Right cardiac atrium (tissue), 5 donors: ENCODE data around the gene ING4. TPM values are rescaled to one million over a fixed set of nuclear protein-coding genes. Genes with fewer than 3 reads are reported as not detected.

ENCODE experiments used
- ATAC-seq, 2 donors: fragments of 200-7000 bp; cut with Tn5 transposase; one replicate each; pipeline versions ENCODE4 v1.8.0 to v1.9.1; 2020; ENCODE audit warnings: moderate library complexity in 2 of 2, mild to moderate bottlenecking in 1 of 2
- DNase-seq, 3 donors: peaks; one replicate each; pipeline ENCODE4 v3.0.0-alpha.2; 2020
- H3K27ac ChIP-seq: one replicate; pipeline ENCODE4 v1.5.1; 2013; ENCODE audit warnings: mild to moderate bottlenecking, low read length, control low read depth, moderate library complexity
- H3K27me3 ChIP-seq: one replicate; pipeline ENCODE4 v1.6.1; 2013; ENCODE audit not compliant: control insufficient read depth, insufficient read depth
- H3K4me1 ChIP-seq: one replicate; pipeline ENCODE4 v1.6.1; 2013; ENCODE audit warnings: low read length; ENCODE audit not compliant: control insufficient read depth, insufficient read depth
- H3K4me3 ChIP-seq: one replicate; pipeline ENCODE4 v1.5.1; 2013; ENCODE audit warnings: low read length, control low read depth
- H3K9me3 ChIP-seq: one replicate; pipeline ENCODE4 v1.6.1; 2013; ENCODE audit warnings: low read length; ENCODE audit not compliant: control insufficient read depth
- WGBS: extraction: QIAGEN DNeasy Blood & Tissue Kit; methylation state at CpG from one replicate; pipeline ENCODE4 v1.1.7; 2013; 5-methylcytosine and 5-hydroxymethylcytosine counted together
- intact Hi-C, 4 donors: fragments of 100-400 bp; cut with DNase I; formaldehyde crosslinking; loops; one replicate each; pipeline versions ENCODE4 v1.11.0 to v1.14.0; 2022 to 2023
- polyA plus RNA-seq: library from polyadenylated mRNA; stranded (reverse); fragments of 200-250 nt; gene quantifications from one replicate; pipeline ENCODE4 v1.2.3, GENCODE V29; 2013
- total RNA-seq, 4 donors: library from RNA; stranded (reverse); fragmentation: NEBNext Ultra II Directional; extraction: Animal tissue kit (Norgen Biotek cat#: 25700); gene quantifications; one replicate each; pipeline ENCODE4 v1.2.1, GENCODE V29; 2021
- donor health status: healthy with polysubstance abuse.
- donor health status: DM: no; HTN: yes; CAD: no.
- donor health status: DM: no; HTN: no; CAD: no.
- donor health status: DM: no; HTN: yes; CAD: no; lungs with severe emphysema.
- donor health status: DM: yes; HTN: yes; CAD: no.

Gene ING4
- total and polyA plus RNA-seq, 5 donors = 18.3 to 31.2 (median 29.9) TPM

DNA sequence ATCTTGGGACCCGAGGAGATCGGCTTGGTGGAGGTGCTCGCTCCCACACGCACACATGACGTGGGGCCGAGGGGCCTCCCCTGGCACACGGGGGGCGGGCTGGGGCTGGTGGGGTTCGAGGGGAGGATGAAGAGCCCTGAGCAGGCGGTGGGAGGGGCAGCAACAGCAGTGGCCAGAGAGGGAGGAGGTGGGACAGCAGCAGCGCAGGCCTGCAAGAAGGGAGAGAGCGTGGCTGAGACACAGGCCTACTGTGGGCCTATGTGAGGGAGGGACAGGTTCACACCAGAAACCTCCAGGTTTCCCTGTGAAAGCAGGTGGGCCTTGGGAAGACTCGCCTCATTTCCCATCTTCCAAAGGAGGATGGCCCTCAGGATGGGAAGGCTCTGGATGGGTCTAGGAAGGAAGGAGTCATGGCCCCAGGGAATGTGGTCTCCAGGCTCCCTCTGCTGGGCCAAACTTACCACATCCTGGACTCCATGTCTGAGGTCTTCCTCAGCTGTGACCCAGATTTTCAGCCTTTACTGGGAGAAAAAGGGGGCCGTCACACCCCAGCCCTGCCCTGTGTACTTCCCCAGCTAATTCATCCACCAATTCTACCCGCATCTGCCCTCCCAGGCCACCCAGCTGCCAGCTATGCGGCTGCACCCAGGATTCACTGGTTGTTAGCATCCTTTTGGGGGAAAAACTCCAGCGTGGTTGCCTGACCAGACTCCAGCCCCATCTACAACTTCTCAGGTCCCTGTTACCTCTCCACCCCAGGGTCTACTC is 34.8 kb upstream of the ING4 start:
- DNase-seq (no peak), ATAC-seq (peak in 1 of 2 donors; percentile 42)
- Histone ChIP-seq H3K27ac (no peak overlapping the region), H3K4me1 (no peaks in the 10 kb centered on the region), H3K4me3 (no peak overlapping the region), H3K27me3 (no peaks in the 10 kb centered on the region), H3K9me3 (no peaks in the 10 kb centered on the region)
- 72% methylated on average over 17 of the region's 17 CpGs for WGBS
- intact Hi-C loops = loop anchor here in 1 of 4 donors (10.0 kb wide), 1 partner anchor 83 kb away; no protein-coding TSS in a partner anchor

DNA sequence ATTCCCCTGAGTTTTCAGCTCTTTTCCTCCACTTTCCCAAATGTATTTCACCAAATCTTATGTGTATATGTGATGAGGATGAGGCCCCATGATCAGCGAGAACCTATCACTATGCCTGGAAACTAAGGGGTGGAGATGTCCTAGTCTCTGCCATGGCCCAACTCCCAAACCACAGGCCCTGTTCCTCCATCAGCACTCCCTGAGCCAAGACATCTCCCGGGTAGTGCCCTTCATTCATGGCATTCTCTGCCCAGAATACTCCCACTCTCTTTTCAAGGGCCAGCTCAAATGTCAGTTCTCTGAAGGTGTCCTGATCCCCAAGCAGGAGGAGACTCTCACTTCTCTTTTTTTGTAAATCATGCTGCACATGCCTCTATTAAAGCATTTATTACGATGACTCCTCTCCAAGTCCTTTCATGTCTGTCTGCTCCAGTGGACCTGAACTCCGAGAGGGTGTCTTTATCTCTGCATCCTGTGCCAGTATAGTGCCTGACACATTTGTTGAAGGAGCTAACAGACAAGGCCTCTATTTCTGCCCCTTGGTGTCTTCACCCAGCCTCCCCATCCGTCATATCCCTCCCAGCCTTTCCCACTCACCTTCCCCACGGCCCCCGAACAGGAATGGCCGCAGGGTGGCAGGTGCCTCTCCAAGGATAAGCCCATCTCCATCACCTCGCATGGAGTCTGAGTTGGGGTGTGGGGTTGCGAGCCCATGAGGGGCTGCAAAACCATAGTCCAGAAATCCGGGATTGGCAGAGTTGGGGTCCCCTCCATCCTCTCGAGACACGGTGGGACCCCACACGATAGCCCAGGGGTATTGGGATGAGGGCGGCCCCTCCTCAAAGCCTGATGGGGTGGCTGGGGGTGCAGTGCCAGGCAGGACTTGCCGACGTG is 34.0 kb upstream of the ING4 start:
- Histone ChIP-seq H3K27me3 (no peaks in the 10 kb centered on the region), H3K4me3 (no peak overlapping the region), H3K4me1 (no peaks in the 10 kb centered on the region), H3K9me3 (no peaks in the 10 kb centered on the region), H3K27ac (no peak overlapping the region)
- no peak for ATAC-seq
- intact Hi-C loops = loop anchor here in 1 of 4 donors (10.0 kb wide), 1 partner anchor 82 kb away; no protein-coding TSS in a partner anchor
- 82% methylated on average over 17 of the region's 17 CpGs for WGBS
- DNase-seq = no peak

DNA sequence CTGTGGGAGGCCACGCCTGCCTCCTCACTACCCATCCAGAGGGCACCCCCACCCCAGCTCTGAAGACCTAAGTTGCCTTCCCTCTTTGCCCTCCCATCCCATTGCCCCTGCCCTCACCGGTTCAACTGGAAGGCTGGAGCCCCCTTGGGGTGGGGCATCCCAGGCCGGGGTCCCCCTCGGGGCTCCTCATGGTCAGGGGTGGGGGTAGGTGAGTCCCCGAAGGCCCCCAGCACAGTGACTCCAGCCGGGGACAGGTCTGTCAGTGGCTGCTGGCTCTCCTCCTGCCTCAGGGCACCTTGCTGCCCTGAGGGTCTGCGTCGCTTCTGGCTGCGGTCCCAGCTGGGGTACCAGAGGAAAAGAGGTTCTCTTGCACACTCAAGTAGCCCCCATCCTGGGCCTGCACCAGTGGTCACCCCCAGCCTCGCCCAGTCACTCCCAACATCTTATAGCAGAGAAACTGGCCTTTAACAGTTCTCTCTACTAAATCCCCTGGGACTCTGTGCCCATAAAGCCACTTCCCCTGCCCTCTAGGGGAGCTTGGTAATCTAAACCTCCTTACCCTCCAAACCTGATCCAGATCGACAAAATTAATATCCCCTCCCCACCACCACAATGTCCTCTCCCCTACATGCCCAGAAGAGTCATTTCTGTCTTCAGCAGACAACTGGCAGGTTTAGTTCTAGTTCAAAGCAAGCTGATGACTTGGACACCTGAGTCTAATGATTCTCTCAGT is 32.6 kb upstream of the ING4 start:
- 77% methylated on average over 11 of the region's 11 CpGs for WGBS
- intact Hi-C loops = loop anchor here in 1 of 4 donors (10.0 kb wide), 1 partner anchor 81 kb away; no protein-coding TSS in a partner anchor
- DNase-seq = peak in 1 of 3 donors; percentile 51

DNA sequence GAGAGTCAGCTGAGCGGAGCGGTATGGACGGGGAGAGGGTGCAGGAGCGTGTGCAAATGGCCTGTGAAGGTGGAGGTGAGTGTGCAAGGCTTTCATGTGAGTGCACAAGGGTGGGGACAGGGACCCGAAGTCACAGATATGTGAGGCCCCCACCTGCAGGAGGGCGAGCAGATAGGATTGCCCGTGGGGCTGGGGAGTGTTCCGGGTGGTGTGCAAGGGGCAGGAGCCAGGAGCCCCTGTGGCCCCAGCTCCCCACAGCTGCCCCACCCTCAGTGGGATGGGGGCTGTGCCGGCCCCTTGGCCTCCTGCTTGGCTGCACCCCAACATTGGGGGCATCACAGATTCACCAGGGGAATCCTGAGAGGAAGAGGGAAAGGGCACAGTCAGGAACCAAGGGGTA is 31.8 kb upstream of the ING4 start:
- no peak overlapping the region for H3K4me3 ChIP-seq
- no peak for ATAC-seq
- DNase-seq = no peak
- H3K27ac ChIP-seq = no peak overlapping the region
- 81% methylated on average over 9 of the region's 9 CpGs for WGBS
- no peaks in the 10 kb centered on the region for H3K4me1 ChIP-seq
- H3K27me3 ChIP-seq = no peaks in the 10 kb centered on the region
- H3K9me3 ChIP-seq = no peaks in the 10 kb centered on the region
- intact Hi-C loops = loop anchor here in 1 of 4 donors (10.0 kb wide), 1 partner anchor 80 kb away; no protein-coding TSS in a partner anchor

More for the DNA sequence above, 32.6 kb upstream of the ING4 start:
- no peaks in the 10 kb centered on the region for H3K9me3 ChIP-seq
- H3K4me3 ChIP-seq = no peak overlapping the region
- H3K27ac ChIP-seq = no peak overlapping the region
- H3K27me3 ChIP-seq = no peaks in the 10 kb centered on the region
- ATAC-seq = peak in 1 of 2 donors; percentile 3
- no peaks in the 10 kb centered on the region for H3K4me1 ChIP-seq

DNA sequence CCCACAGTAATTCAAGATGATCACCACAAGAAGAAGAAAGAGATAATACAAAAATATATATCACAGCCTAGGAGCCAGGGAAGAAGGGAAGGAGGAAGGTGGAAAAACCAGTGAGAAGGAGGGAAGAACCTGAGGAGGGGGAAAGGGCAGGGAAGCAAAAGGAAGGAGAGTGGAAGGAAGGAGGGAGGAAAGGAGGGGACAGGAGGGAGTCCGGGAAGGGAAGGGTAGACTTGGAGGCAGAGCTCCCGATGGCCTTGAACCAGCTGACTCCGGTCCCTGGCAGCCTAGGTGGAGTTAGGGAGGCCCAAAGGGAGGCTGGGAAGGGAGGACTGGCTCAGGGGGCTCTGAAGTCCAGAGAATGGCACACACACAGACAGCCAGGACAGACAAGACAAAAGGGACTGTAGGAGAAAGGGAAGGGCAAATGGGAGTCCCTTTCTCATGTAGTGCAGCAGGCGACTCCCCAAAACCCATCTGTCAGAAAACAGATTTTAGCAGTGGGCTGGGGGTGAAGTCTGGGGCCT is 31.0 kb upstream of the ING4 start:
- H3K9me3 ChIP-seq = no peaks in the 10 kb centered on the region
- intact Hi-C loops = loop anchor here in 1 of 4 donors (10.0 kb wide), 1 partner anchor 79 kb away; no protein-coding TSS in a partner anchor

DNA sequence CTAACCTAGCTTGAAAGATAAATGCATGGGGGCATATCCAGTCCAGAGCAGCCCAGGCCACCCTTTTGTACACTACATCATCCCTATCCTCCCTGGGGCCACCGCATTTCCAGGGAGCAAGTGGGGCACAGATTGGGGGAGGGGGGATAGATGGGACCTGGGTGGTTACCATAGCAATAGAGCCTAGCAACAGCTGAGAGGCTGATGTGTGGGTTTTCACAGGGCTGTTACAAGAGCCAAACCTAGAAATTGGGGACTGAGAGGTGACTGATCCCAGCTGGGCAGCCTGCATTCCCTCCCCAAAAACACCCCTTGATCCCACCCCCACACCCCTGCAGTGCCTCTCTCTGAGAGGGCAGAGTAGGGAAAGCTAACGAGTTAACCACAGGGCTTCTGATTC is 30.0 kb upstream of the ING4 start:
- H3K9me3 ChIP-seq = no peaks in the 10 kb centered on the region
- H3K27me3 ChIP-seq = no peaks in the 10 kb centered on the region
- 51% methylated on average over 2 of the region's 2 CpGs for WGBS
- no peak overlapping the region for H3K27ac ChIP-seq
- H3K4me3 ChIP-seq = no peak overlapping the region
- ATAC-seq = no peak
- DNase-seq = no peak
- intact Hi-C loops = loop anchor here in 1 of 4 donors (10.0 kb wide), 1 partner anchor 78 kb away; no protein-coding TSS in a partner anchor
- H3K4me1 ChIP-seq = no peaks in the 10 kb centered on the region

More for the DNA sequence above, 31.0 kb upstream of the ING4 start:
- Histone ChIP-seq H3K27me3 (no peaks in the 10 kb centered on the region), H3K27ac (no peak overlapping the region), H3K4me3 (no peak overlapping the region), H3K4me1 (no peaks in the 10 kb centered on the region)
- 67% methylated on average over 4 of the region's 4 CpGs for WGBS
- ATAC-seq (no peak), DNase-seq (no peak)

DNA sequence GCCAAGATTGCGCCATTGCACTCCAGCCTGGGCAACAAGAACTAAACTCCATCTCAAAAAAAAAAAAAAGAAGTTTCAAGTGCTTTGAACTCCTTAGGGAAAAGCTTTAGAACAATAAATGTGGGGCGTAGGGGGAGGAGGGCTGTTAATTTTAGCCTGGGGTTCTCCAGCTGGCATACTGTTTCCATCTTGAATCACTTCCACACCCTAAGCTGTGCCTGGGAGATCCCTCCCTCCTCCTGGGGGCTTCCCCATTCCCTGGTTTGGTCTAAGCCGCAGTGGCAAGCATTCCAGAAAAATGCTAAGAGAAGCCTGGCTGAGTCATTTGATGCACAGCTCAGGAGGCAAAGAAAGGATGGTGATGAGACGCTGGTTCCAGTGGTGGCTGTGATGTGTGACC is 28.6 kb upstream of the ING4 start:
- Histone ChIP-seq H3K4me1 (no peaks in the 10 kb centered on the region), H3K4me3 (no peak overlapping the region), H3K27me3 (no peaks in the 10 kb centered on the region), H3K27ac (no peak overlapping the region), H3K9me3 (no peaks in the 10 kb centered on the region)
- no peak for ATAC-seq
- no peak for DNase-seq
- WGBS = 69% methylated on average over 4 of the region's 4 CpGs
- intact Hi-C loops = loop anchor here in 1 of 4 donors (10.0 kb wide), 1 partner anchor 77 kb away; no protein-coding TSS in a partner anchor

DNA sequence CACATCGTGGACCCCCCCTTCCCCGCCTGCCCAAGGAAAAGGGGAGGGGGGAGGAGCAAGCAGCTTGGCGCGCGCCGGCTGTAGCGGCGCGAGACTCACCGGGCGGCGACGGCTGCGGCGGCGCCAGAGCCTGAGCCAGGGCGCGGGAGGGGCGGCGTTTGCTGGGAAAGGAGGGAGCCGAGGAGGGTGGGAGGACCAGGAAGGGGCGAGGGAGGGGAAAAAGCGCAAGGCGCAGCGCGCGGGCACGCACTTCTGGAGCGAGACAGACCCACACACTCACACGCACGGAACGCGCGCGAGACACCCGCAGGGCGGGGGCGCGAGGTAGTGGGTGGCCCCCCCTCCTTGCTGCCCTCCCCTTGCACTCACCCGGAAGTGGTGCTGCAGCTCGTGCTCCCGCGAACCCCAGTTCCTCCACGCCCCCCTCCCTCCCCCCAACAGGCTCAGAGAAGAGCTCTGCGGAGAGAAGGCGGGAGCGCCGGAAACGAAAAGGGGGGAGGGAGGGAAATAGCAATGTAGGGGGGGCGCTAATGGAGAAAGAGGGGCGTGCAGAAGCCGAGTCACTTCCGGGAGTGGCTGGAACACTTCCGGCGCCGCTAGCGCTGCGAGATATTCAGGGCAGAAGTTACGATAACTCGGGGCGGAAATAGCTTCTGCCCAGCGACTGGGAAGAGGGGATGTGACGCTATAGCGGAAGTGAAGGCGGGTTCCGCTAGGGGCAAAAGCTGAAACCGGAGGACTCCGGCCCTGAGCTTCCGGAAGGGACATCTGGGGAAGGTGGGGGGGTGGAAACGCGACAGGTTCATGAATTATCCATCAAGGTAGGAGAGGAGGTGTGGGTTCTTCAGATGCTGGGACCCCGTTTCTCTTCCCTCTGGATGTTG is 26.3 kb upstream of the ING4 start, which contains the start of gene ZNF384:
TSS of gene ZNF384 (minus strand) at position 377 of the 884 bp plus-strand sequence. CDS start 9,855 bp downstream, outside the sequence.
- no peaks in the 10 kb centered on the region for H3K9me3 ChIP-seq
- H3K4me3 ChIP-seq = peak within 1 kb of the TSS; percentile 92
- under 1% methylated on average over 72 of the region's 72 CpGs for WGBS
- peak within 1 kb of the TSS; percentile 98 for H3K27ac ChIP-seq
- ATAC-seq = peak; percentile 94
- intact Hi-C loops = loop anchor here in 2 of 4 donors (2.0 to 10.0 kb wide), 2 partner anchors 26 to 74 kb away; partner anchors contain the start of gene ING4 (in 1 of the 2)
- no peaks in the 10 kb centered on the region for H3K4me1 ChIP-seq
- peak; percentile 97 to 98 (median 98) for DNase-seq
- H3K27me3 ChIP-seq = no peaks in the 10 kb centered on the region

DNA sequence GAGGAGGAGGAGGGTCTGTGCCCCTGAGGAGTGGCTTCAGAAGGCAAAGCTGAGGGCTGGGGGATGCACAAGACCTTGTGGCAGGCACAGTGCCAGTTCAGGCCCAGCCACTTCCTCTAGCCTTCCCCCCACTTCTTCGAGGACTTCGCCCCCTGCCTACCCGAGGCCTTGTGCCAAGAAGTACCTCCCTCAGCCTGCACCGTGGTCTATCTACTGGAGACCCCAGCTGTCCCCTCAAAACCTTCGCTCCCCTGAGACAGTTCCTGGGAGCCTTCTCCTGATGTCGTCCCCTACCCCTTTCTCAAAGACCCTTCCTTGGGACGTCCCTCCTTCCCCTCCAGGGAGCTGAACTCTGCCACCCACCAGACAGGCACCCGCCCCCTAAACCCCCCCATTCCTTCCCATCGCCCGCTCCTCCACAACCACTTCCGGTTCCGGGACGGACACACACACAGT is 25.7 kb upstream of the ING4 start:
- no peaks in the 10 kb centered on the region for H3K27me3 ChIP-seq
- DNase-seq (peak; percentile 61 to 78 (median 77)), ATAC-seq (peak in 1 of 2 donors; percentile 0)
- no peaks in the 10 kb centered on the region for H3K9me3 ChIP-seq
- H3K4me3 ChIP-seq = peak overlapping the region; percentile 92
- under 1% methylated on average over 13 of the region's 13 CpGs for WGBS
- intact Hi-C loops = loop anchor here in 2 of 4 donors (2.0 to 10.0 kb wide), 2 partner anchors 26 to 74 kb away; partner anchors contain the start of gene ING4 (in 1 of the 2)
- H3K27ac ChIP-seq = peak overlapping the region; percentile 98
- no peaks in the 10 kb centered on the region for H3K4me1 ChIP-seq
